Heart right ventricle (tissue), 16 donors: ENCODE results near the gene RPS27L. TPM values are rescaled to one million over a fixed set of nuclear protein-coding genes. Genes with fewer than 3 reads are reported as not detected.

Source experiments
- ATAC-seq, 8 donors: fragments of 200-7000 bp; cut with Tn5 transposase; one replicate each; pipeline ENCODE4 v1.9.1; 2020; ENCODE audit warnings: mild to moderate bottlenecking in 8 of 8, moderate library complexity in 8 of 8, moderate number of reproducible peaks in 1 of 8
- DNase-seq, 2 donors: peaks; one replicate each; pipeline ENCODE4 v3.0.0-alpha.2; 2020
- H3K27ac ChIP-seq, 10 donors: fragments of 200-600 bp; sonication (generic) in 2 of 10; one replicate each; pipeline versions ENCODE4 v1.5.0 to v1.8.0; 2020 to 2022; ENCODE audit warnings: mild to moderate bottlenecking in 3 of 10
- H3K27me3 ChIP-seq, 7 donors: fragments of 200-600 bp; one replicate each; pipeline ENCODE4 v1.8.0; 2021 to 2022; ENCODE audit warnings: mild to moderate bottlenecking in 2 of 7
- H3K36me3 ChIP-seq, 9 donors: fragments of 200-600 bp; sonication (generic) in 1 of 9; one replicate each; pipeline versions ENCODE4 v1.5.0 to v1.8.0; 2020 to 2022; ENCODE audit warnings: mild to moderate bottlenecking in 2 of 9
- H3K4me1 ChIP-seq, 9 donors: fragments of 200-600 bp; sonication (generic) in 1 of 9; one replicate each; pipeline versions ENCODE4 v1.5.0 to v1.8.0; 2020 to 2022; ENCODE audit warnings: mild to moderate bottlenecking in 4 of 9
- H3K4me3 ChIP-seq, 10 donors: fragments of 200-600 bp; sonication (generic) in 2 of 10; one replicate each; pipeline versions ENCODE4 v1.5.0 to v1.8.0; 2020 to 2022; ENCODE audit warnings: mild to moderate bottlenecking in 7 of 10, moderate library complexity in 2 of 10
- H3K9me3 ChIP-seq, 11 donors: fragments of 200-600 bp in 10 of 11; sonication (generic) in 2 of 11; one replicate each; pipeline versions ENCODE4 v1.5.0 to v1.8.0; 2013 to 2022; ENCODE audit warnings: mild to moderate bottlenecking in 2 of 11, control low read depth in 1 of 11, moderate library complexity in 1 of 11
- WGBS, 2 donors: extraction: QIAGEN DNeasy Blood & Tissue Kit; methylation state at CpG; one replicate each; pipeline ENCODE4 v1.1.7; 2013; ENCODE audit warnings: inconsistent platforms in 1 of 2; 5-methylcytosine and 5-hydroxymethylcytosine counted together
- intact Hi-C, 10 donors: fragments of 100-400 bp; cut with DNase I; formaldehyde crosslinking; loops; one replicate each; pipeline versions ENCODE4 v1.11.1 to v1.14.2; 2022
- polyA plus RNA-seq, 2 donors: library from polyadenylated mRNA; stranded (reverse); fragments of 200-250 nt; gene quantifications; one replicate each; pipeline ENCODE4 v1.2.3, GENCODE V29; 2013
- total RNA-seq, 10 donors: library from RNA; stranded (reverse); fragmentation: NEBNext Ultra II Directional in 3 of 10; extraction: Animal tissue kit (Norgen Biotek cat#: 25700) in 3 of 10; gene quantifications; one replicate each; pipeline versions ENCODE4 v1.2.1 to v1.2.4, GENCODE V29; 2021 to 2023
- TF ChIP-seq, protein P1 (sequence below), 9 donors: fragments of 200-600 bp; sonication (generic) in 2 of 9; IDR thresholded peaks; one replicate each; pipeline versions ENCODE4 v1.5.0 to v1.8.0; 2021 to 2022; ENCODE audit warnings: antibody characterized with exemption in 9 of 9, mild to moderate bottlenecking in 5 of 9, moderate library complexity in 1 of 9
- donor health status: Arrhythmogenic right ventricular cardiomyopathy.
- donor health status: ischemic (EF 13 %, LVEDD 7.1; RV severe dilation, severe dysfunction).
- donor health status: healthy with polysubstance abuse.
- donor health status: DM: no; HTN: yes; CAD: no.
- donor health status: DM: no; HTN: no; CAD: no.
- donor health status: ischemic (EF 25% LVEDD 6.9; RV normal size, moderate dysfunction).
- donor health status: ischemic (EF 25% LVEDD 5.7; RV mildly dilated, moderate dysfunction).
- donor health status: healthy.
- donor health status: DM: yes; HTN: yes; CAD: no.
- donor health status: Ischemic cardiomyopathy.
- donor health status: ischemic (EF 35%, LVEDD 5.7; RV mildly dilated, moderate dysfunction).
- donor health status: nonischemic (EF 11% LVEDD 7.7; RV severe dilation, severe dysfunction).
- donor health status: DM: yes; HTN: yes; CAD: no.
- donor health status: PGD.
- donor health status: ischemic (EF 29% LVEDD 5.4; RV normal size, mild dysfunction).
- donor health status: nonischemic (EF 23%, LVEDD 6.1; RV moderate dilation, normal function).

The RPS27L gene
- total and polyA plus RNA-seq, 12 donors = 70.6 to 177 (median 130) TPM

DNA sequence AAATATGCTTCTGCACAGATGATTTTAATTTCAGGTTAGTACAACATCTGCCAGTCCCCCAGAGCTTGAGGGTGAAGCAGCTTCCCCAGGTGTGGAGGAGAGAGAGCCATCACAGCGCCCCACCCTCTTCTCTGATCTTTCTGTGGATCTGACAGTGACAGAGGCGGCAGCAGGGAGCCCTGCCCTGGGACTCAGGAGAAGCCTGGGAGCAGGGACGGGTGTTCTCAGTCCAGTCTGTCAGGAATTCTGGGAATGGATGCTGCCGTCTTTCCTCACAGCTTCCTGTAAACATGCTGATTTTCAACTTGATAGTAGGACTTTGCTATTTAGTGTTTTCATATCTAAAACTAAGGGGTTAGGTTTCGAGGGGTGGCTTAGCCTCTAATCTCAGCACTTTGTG is 20.8 kb upstream of the RPS27L start:
- TF ChIP-seq, protein P1, sequence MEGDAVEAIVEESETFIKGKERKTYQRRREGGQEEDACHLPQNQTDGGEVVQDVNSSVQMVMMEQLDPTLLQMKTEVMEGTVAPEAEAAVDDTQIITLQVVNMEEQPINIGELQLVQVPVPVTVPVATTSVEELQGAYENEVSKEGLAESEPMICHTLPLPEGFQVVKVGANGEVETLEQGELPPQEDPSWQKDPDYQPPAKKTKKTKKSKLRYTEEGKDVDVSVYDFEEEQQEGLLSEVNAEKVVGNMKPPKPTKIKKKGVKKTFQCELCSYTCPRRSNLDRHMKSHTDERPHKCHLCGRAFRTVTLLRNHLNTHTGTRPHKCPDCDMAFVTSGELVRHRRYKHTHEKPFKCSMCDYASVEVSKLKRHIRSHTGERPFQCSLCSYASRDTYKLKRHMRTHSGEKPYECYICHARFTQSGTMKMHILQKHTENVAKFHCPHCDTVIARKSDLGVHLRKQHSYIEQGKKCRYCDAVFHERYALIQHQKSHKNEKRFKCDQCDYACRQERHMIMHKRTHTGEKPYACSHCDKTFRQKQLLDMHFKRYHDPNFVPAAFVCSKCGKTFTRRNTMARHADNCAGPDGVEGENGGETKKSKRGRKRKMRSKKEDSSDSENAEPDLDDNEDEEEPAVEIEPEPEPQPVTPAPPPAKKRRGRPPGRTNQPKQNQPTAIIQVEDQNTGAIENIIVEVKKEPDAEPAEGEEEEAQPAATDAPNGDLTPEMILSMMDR (IDR thresholded peaks at IDR 0.05) = no peak
- DNase-seq = no peak
- intact Hi-C loops = loop anchor here in 1 of 10 donors (10.0 kb wide), 1 partner anchor 97 kb away; the partner anchor contains the start of gene APH1B
- Histone ChIP-seq H3K27ac (no peak overlapping the region), H3K4me3 (no peak overlapping the region), H3K4me1 (peaks cover 0 to 5% (median 0%) of the 10 kb centered on the region in 9 donors), H3K9me3 (no peaks in the 10 kb centered on the region), H3K27me3 (no peaks in the 10 kb centered on the region), H3K36me3 (no peaks in the 10 kb centered on the region)
- WGBS, 2 donors = 48 to 63% methylated on average over 5 of the region's 5 CpGs
- no peak for ATAC-seq

DNA sequence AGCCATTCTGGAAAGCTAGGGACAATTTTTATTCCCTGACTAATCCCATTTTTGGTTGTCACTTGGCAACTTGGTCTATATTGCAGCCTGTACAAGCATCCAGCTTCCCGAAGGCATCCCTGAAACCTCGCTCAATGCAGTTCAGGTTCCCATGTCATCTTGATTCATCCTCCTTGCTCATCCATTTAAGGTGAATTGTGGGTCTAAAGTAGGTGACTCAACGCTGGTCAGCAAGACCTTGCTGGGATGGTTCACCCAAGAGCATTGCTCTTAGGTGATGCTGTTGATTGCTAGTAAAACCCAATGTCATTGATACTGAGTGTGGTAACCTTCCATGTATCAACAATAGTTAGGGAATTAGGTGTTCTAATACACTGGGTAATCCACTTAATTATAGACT is 19.0 kb upstream of the RPS27L start:
- H3K27me3 ChIP-seq = no peaks in the 10 kb centered on the region
- H3K36me3 ChIP-seq = no peaks in the 10 kb centered on the region
- 93 to 99% methylated on average over 3 of the region's 3 CpGs for WGBS, 2 donors
- TF ChIP-seq, protein P1 (IDR thresholded peaks at IDR 0.05) = no peak
- H3K4me1 ChIP-seq = peaks cover 0 to 5% (median 0%) of the 10 kb centered on the region in 9 donors
- no peak overlapping the region for H3K27ac ChIP-seq
- no peaks in the 10 kb centered on the region for H3K9me3 ChIP-seq
- DNase-seq (no peak), ATAC-seq (no peak)
- H3K4me3 ChIP-seq = no peak overlapping the region
- intact Hi-C loops = loop anchor here in 1 of 10 donors (10.0 kb wide), 1 partner anchor 98 kb away; the partner anchor contains the start of gene APH1B

DNA sequence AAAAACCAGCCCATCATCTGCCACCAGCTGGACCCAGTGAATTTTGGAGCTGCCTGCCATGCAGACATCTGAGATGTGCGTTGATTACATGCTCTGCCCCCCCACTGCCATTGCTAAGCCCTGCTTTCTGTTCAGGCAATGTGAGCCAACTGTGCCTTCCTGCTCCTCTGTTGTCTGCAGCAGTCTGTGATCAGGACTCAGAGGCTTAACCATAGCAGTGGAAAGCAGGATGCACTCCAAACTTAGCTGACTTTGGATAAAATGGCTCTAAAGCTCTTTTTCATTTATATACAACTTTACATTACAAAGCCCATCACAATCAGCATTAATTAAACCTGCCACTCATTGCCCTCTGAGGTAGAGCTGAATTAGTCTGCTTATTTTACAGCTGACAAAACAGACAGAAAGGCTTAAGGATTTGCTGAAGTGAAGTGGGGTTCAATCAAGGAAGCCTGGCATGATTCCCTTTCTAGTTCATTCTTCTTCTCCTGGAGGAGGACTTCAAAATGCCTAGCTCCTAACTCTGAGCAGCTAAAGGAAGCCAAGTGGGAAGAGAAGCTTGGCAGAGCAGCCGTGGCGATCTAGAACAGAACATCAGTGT is 15.7 kb upstream of the RPS27L start:
- 84 to 89% methylated on average over 3 of the region's 3 CpGs for WGBS, 2 donors
- DNase-seq = no peak
- TF ChIP-seq, protein P1 (IDR thresholded peaks at IDR 0.05) = no peak
- Histone ChIP-seq H3K9me3 (no peaks in the 10 kb centered on the region), H3K4me3 (no peak overlapping the region), H3K4me1 (peaks cover 0 to 5% (median 0%) of the 10 kb centered on the region in 9 donors), H3K27me3 (no peaks in the 10 kb centered on the region), H3K27ac (no peak overlapping the region), H3K36me3 (no peaks in the 10 kb centered on the region)
- no peak for ATAC-seq
- intact Hi-C loops = loop anchor here in 1 of 10 donors (10.0 kb wide), 1 partner anchor 102 kb away; the partner anchor contains the start of gene APH1B

DNA sequence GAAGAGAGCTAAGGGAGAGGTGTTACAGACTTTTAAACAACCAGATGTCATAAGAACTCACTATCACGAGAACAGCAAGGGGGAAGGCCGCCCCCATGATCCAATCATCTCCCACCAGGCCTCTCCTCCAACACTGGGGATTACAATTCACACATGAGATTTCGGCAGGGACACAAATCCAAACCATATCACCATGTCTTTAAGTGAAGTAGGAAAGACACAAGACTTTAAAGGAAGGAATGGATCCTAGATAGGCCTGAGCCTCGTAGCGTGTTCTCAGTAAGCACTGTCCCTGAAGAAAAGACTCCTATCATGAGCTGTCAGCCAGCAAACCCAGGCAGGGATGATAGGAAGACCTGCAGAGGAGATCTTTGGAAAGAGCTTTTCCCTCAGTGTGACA is 15.1 kb upstream of the RPS27L start:
- ATAC-seq (no peak), DNase-seq (no peak)
- no peaks in the 10 kb centered on the region for H3K36me3 ChIP-seq
- no peaks in the 10 kb centered on the region for H3K9me3 ChIP-seq
- TF ChIP-seq, protein P1 (IDR thresholded peaks at IDR 0.05) = no peak
- peaks cover 0 to 4% (median 0%) of the 10 kb centered on the region in 9 donors for H3K4me1 ChIP-seq
- WGBS, 2 donors = 94 to 96% methylated on average over 5 of the region's 5 CpGs
- intact Hi-C loops = loop anchor here in 1 of 10 donors (10.0 kb wide), 1 partner anchor 102 kb away; the partner anchor contains the start of gene APH1B
- H3K4me3 ChIP-seq = no peak overlapping the region
- no peaks in the 10 kb centered on the region for H3K27me3 ChIP-seq
- H3K27ac ChIP-seq = no peak overlapping the region
